GM19238 (cell line): ENCODE measurements around the gene PCSK4.
"Not testable (repeated sequence)": the region's sequence is repeated elsewhere in the genome, so short reads cannot be mapped to it uniquely, and the experiment has no call there.

Source experiments
- DNase-seq: peaks from one replicate; pipeline ENCODE4 v3.0.0; 2011; ENCODE audit warnings: low spot score; ENCODE audit not compliant: insufficient read length

PCSK4 gene

GRCh38 chr19:1439525-1440417, 50.4 kb downstream of the PCSK4 start:
- not testable (repeated sequence) for DNase-seq

GRCh38 chr19:1438933-1439354, 51.2 kb downstream of the PCSK4 start:
- DNase-seq = no peak

DNA sequence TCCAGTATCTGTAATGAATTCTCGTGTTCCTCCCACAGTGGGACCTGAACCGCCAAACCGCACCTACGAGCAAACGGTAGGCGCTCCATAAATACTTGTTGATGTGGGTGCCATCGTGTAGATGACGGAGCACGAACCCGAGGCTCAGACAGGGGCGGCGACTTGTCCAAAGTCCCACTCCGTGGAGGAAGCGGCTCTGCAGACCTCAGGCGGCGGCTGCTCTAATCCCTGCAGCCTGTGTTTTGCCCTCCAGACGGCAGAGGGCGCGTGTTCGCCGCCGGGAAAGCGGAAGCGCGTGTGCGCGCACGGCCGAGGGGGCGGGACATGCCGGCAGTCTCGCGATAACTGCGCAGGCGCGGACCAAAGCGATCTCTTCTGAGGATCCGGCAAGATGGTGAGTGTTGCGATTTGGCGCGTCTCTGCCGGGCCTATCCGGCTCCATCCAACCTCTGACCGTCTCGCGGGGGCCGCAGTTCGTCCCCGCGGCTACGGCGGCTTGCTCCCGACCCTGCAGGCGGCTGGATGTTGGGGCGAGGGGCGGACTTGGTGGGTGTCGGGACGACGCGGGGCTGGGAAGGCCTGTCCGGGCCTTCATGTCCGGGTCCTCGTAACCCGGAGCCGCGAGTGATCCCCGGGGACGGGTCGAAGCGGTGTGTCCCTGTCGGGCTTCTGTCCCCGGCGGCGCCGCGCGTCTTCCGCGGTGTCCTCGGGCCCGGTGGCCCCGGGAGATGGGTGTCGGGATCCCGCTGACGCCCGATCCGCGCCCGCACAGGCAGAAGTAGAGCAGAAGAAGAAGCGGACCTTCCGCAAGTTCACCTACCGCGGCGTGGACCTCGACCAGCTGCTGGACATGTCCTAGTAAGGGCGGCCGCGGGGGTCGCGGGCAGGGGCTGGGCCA, 51.9 kb downstream of the PCSK4 start, which contains the start of gene RPS15:
TSS of gene RPS15 (plus strand) at position 362 of the 898 bp plus-strand sequence. CDS start at position 392, 30 bp downstream.
- DNase-seq = peak; percentile 98

- DNase-seq = no peak
These were observed 52.5 kb downstream of the PCSK4 start for GRCh38 chr19:1437609-1438008.

GRCh38 chr19:1435378-1435989, 54.7 kb downstream of the PCSK4 start:
- no peak for DNase-seq

DNA sequence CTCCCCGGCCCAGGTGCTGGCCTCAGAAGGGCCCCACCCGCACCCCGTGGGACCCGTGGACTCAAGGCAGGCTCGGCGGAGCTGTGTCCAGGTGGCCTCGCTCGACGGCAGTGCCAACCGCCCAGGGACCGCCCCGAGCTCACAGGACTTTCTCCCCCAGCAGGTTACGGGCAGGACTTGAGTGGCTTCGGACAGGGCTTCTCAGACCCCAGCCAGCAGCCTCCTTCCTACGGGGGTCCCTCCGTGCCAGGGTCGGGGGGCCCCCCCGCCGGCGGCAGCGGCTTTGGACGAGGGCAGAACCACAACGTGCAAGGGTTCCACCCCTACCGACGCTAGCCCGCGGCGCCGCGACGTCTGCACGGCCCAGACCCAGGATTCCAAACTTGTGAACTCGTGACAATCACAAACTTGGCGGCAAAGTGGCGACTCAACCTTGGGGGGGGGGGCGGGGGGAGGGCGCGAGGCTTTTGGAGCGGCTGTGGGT, 55.5 kb downstream of the PCSK4 start:
- DNase-seq = no peak

GRCh38 chr19:1434040-1434366, 56.1 kb downstream of the PCSK4 start:
- no peak for DNase-seq

DNA sequence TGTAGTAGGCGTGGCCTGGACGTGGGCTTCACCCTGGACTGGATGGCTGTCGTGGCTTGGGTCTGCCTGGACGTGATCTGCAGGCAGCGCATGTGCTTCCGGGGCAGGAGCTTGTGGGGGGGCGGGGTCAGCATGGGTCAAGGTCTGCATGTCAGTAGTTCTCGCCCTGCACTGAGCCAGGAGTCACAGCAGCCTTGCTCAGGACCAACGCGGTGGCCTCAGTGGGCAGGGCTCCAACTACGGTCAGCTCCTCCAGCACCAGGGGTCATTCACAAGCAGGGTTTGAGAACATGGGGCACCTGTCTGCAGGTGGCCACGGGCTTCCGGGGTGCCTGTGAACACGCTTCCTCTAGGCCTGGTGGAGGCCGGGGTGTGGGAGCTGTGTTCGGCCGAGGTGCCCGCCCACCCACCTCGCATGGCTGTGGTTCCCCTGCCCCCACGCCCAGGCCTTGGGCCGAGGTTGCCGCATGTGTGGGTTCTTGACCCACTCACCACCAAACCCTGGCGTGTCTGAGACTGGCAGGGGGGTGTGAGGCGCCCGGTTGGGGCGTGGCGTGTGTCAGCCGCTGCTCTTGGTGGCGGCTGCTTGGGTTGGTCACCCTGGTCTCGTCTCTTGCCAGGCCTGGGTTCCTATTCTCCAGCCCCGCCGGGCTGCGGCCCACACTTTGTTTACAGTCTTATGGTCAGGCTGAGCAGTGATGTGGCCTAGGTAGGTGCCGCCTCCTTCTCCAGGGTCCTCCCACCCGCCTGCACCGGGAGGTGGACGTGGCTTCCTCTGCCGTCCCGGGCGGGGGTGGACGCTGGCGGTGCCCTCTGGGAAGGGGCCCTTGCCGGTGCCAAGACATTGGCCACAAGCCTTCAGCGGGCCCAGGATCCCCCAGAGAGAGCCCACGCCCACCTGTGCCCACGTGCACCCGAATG, 56.8 kb downstream of the PCSK4 start:
- no peak for DNase-seq

DNA sequence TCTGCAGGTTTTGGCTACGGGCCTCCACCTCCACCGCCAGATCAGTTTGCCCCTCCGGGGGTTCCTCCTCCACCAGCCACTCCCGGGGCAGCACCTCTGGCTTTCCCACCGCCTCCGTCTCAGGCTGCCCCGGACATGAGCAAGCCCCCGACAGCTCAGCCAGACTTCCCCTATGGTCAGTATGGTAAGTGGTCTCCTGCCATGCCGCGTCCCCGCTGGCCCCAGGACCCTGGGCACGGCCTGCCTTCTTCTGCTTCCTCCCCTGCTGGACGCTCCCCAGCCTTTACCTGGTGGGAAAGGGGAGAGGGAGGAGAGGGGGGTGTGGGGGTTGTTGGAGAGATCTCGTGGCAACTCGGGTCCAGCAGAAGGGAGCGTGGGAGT, 57.7 kb downstream of the PCSK4 start:
- no peak for DNase-seq

DNA sequence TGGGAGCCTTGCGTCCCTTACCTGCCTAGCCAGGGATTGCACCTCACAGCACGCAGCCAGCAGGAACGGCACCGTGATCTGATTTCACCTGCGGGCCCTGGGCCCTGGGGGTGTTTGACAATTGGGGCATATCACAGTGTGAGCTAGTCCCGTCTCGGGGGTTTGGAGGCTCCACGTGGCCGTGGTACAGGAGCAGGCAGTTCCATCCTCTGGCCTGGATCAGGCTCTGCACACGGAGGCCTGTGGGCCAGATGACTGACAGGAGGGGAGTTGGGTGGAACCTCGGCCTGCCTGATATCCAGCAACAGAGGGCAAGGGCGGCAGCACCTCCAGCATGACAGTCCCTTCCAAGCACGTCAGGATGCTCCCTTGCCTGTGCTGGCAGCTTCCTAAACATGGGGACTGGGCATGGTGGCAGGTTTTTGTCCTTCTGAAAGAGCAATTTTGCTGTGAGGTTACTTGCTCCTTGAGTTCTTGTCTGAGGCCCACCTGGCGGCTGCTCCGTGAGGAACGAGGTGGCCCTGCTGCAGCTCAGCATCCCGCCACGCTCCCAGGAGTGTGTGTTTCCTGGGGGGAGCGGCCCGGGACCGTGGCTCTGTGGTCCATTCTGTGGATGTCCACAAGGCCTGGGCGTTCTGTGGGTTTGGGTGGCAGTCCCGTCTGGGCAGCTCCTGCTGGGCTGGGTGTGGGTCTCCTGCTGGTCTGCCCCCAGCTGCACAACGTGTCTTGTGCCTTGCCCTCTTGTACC, 58.2 kb downstream of the PCSK4 start:
- DNase-seq = no peak
